Posterior vena cava (tissue), 2 donors: Measurements from ENCODE around the gene MTM1. TPM values are rescaled to one million over a fixed set of nuclear protein-coding genes. Genes with fewer than 3 reads are reported as not detected.

Experiments
- DNase-seq: peaks from one replicate; pipeline ENCODE4 v3.0.0-alpha.2; 2020; ENCODE audit warnings: low spot score
- intact Hi-C, 2 donors: fragments of 100-400 bp; cut with DNase I; formaldehyde crosslinking; loops; one replicate each; pipeline versions ENCODE4 v1.14.1 to v1.14.2; 2022 to 2023
- total RNA-seq, 2 donors: library from RNA; stranded (reverse); fragmentation: NEBNext Ultra II Directional; extraction: Animal tissue kit (Norgen Biotek cat#: 25700); gene quantifications; one replicate each; pipeline ENCODE4 v1.2.1, GENCODE V29; 2021
- donor health status: DM: yes; HTN: yes; CAD: no.
- donor health status: DM: yes; HTN: yes; CAD: no.

The MTM1 gene
- total RNA-seq, 2 donors from 2014 or later = 14.7 to 16.6 TPM

GRCh38 chrX:150546711-150547153 lies 21.7 kb upstream of the MTM1 start:
- intact Hi-C loops = loop anchor here in 1 of 2 donors (10.0 kb wide), 1 partner anchor 1398 kb away; no protein-coding TSS in a partner anchor
- no peak for DNase-seq

GRCh38 chrX:150547375-150548115 lies 20.9 kb upstream of the MTM1 start:
- intact Hi-C loops = loop anchor here in 1 of 2 donors (10.0 kb wide), 1 partner anchor 1397 kb away; no protein-coding TSS in a partner anchor
- DNase-seq = peak; percentile 93

- intact Hi-C loops = loop anchor here in 1 of 2 donors (10.0 kb wide), 1 partner anchor 1397 kb away; no protein-coding TSS in a partner anchor
- DNase-seq = no peak
Observed at GRCh38 chrX:150548251-150548650, 20.2 kb upstream of the MTM1 start.

GRCh38 chrX:150548684-150549083 lies 19.7 kb upstream of the MTM1 start:
- intact Hi-C loops = loop anchor here in 1 of 2 donors (10.0 kb wide), 1 partner anchor 1396 kb away; no protein-coding TSS in a partner anchor
- DNase-seq = no peak

GRCh38 chrX:150551963-150552362 lies 16.5 kb upstream of the MTM1 start:
- no peak for DNase-seq
- intact Hi-C loops = no loop called here

- intact Hi-C loops = no loop called here
- no peak for DNase-seq
Observed at GRCh38 chrX:150558424-150558823, 10.0 kb upstream of the MTM1 start.

- intact Hi-C loops = no loop called here
- no peak for DNase-seq
Observed at GRCh38 chrX:150564838-150565237, 3.6 kb upstream of the MTM1 start.

- intact Hi-C loops = no loop called here
- no peak for DNase-seq
Observed at GRCh38 chrX:150565551-150565950, 2.9 kb upstream of the MTM1 start.

GRCh38 chrX:150566734-150567182 lies 1.7 kb upstream of the MTM1 start:
- no peak for DNase-seq
- intact Hi-C loops = no loop called here

GRCh38 chrX:150567645-150568319 lies 639 bp upstream of the MTM1 start:
- intact Hi-C loops = no loop called here
- DNase-seq = no peak

- peak; percentile 87 for DNase-seq
- intact Hi-C loops = no loop called here
Observed at GRCh38 chrX:150569155-150569477, 695 bp downstream of the MTM1 start.

GRCh38 chrX:150570512-150570911 lies 2.1 kb downstream of the MTM1 start:
- intact Hi-C loops = no loop called here

GRCh38 chrX:150572206-150572605 lies 3.8 kb downstream of the MTM1 start:
- no peak for DNase-seq
- intact Hi-C loops = no loop called here

More at GRCh38 chrX:150570512-150570911, 2.1 kb downstream of the MTM1 start:
- no peak for DNase-seq

GRCh38 chrX:150573106-150573505 lies 4.7 kb downstream of the MTM1 start:
- no peak for DNase-seq
- intact Hi-C loops = no loop called here

- intact Hi-C loops = no loop called here
- DNase-seq = no peak
Observed at GRCh38 chrX:150573702-150574101, 5.3 kb downstream of the MTM1 start.

GRCh38 chrX:150574559-150575418 lies 6.4 kb downstream of the MTM1 start:
- intact Hi-C loops = no loop called here
- DNase-seq = no peak

- intact Hi-C loops = no loop called here
- DNase-seq = no peak
Observed at GRCh38 chrX:150575419-150575814, 7.0 kb downstream of the MTM1 start.

- no peak for DNase-seq
- intact Hi-C loops = no loop called here
Observed at GRCh38 chrX:150577174-150577573, 8.8 kb downstream of the MTM1 start.

GRCh38 chrX:150581093-150581775 lies 12.8 kb downstream of the MTM1 start:
- intact Hi-C loops = no loop called here
- no peak for DNase-seq
